GM23338 (cell line): ENCODE data around the gene CTNNAL1. TPM values are rescaled to one million over a fixed set of nuclear protein-coding genes. Genes with fewer than 3 reads are reported as not detected.

Experiments
- ATAC-seq: fragments of 200-7000 bp; cut with Tn5 transposase; 3 replicates; pipeline ENCODE4 v1.9.1; 2020
- DNase-seq: peaks from one replicate; pipeline ENCODE4 v3.0.0-alpha.2; 2015; ENCODE audit warnings: low spot score
- H2AFZ ChIP-seq: fragments of 200-600 bp; sonication (generic); 2 replicates; pipeline ENCODE4 v1.8.0; 2016; ENCODE audit warnings: antibody characterized with exemption, mild to moderate bottlenecking, moderate library complexity
- H3F3A ChIP-seq: fragments of 200-600 bp; sonication (generic); replicated peaks from 2 replicates; pipeline ENCODE4 v1.8.0; 2017; ENCODE audit warnings: antibody characterized with exemption, mixed run types, low read depth
- H3K27ac ChIP-seq: fragments of 200-600 bp; sonication (generic); 2 replicates; pipeline ENCODE4 v1.6.1; 2016; ENCODE audit warnings: low read depth
- H3K27me3 ChIP-seq: fragments of 200-600 bp; sonication (generic); 2 replicates; pipeline ENCODE4 v1.8.0; 2016; ENCODE audit warnings: mild to moderate bottlenecking, mixed run types, moderate library complexity; ENCODE audit not compliant: insufficient read depth
- H3K36me3 ChIP-seq: fragments of 200-600 bp; sonication (generic); 2 replicates; pipeline ENCODE4 v1.8.0; 2016; ENCODE audit warnings: mild to moderate bottlenecking; ENCODE audit not compliant: insufficient read depth
- H3K4me1 ChIP-seq: fragments of 200-600 bp; sonication (generic); 2 replicates; pipeline ENCODE4 v1.8.0; 2016; ENCODE audit warnings: mild to moderate bottlenecking, moderate library complexity; ENCODE audit not compliant: insufficient read depth
- H3K4me2 ChIP-seq: fragments of 200-600 bp; sonication (generic); 2 replicates; pipeline ENCODE4 v1.7.1; 2017; ENCODE audit warnings: mixed run types
- H3K4me3 ChIP-seq: fragments of 200-600 bp; sonication (generic); 2 replicates; pipeline ENCODE4 v1.6.1; 2016; ENCODE audit warnings: mixed run types
- H3K79me2 ChIP-seq: fragments of 200-600 bp; sonication (generic); replicated peaks from 2 replicates; pipeline ENCODE4 v1.8.0; 2017; ENCODE audit warnings: mild to moderate bottlenecking; ENCODE audit not compliant: insufficient read depth
- H3K9me2 ChIP-seq: fragments of 200-600 bp; sonication (generic); 2 replicates; pipeline ENCODE4 v1.8.0; 2017; ENCODE audit not compliant: insufficient read depth
- H4K20me1 ChIP-seq: fragments of 200-600 bp; sonication (generic); replicated peaks from 2 replicates; pipeline ENCODE4 v1.8.0; 2017; ENCODE audit warnings: mild to moderate bottlenecking; ENCODE audit not compliant: insufficient read depth
- H3K27ac Mint-ChIP-seq: 2 replicates; pipeline ENCODE4 v1.8.0; 2020; ENCODE audit warnings: inconsistent platforms, mild to moderate bottlenecking, moderate library complexity, mixed read lengths
- H3K27me3 Mint-ChIP-seq: 3 replicates; pipeline ENCODE4 v1.8.0; 2022; ENCODE audit warnings: low read depth, mild to moderate bottlenecking, moderate library complexity, mixed read lengths, inconsistent platforms; ENCODE audit not compliant: insufficient read depth, poor library complexity
- H3K36me3 Mint-ChIP-seq: 3 replicates; pipeline ENCODE4 v1.8.0; 2021; ENCODE audit warnings: low read depth, mild to moderate bottlenecking, inconsistent platforms, moderate library complexity, mixed read lengths
- H3K4me1 Mint-ChIP-seq: 3 replicates; pipeline ENCODE4 v1.8.0; 2020; ENCODE audit warnings: mild to moderate bottlenecking, inconsistent platforms, mixed read lengths
- H3K4me3 Mint-ChIP-seq: 3 replicates; pipeline ENCODE4 v1.8.0; 2021; ENCODE audit warnings: moderate library complexity, mild to moderate bottlenecking, inconsistent platforms, mixed read lengths
- H3K9me3 Mint-ChIP-seq: 3 replicates; pipeline ENCODE4 v1.8.0; 2020; ENCODE audit warnings: moderate library complexity, mild to moderate bottlenecking, inconsistent platforms, mixed read lengths
- CREB1 ChIP-seq: fragments of 250-450 bp; sonication (Bioruptor Pico); IDR thresholded peaks from 2 replicates; pipeline ENCODE4 v1.5.0; 2020; ENCODE audit warnings: low read depth, mild to moderate bottlenecking, moderate library complexity
- CTCF ChIP-seq, 2 experiments: fragments of 200-600 bp in 1 of 2; sonication (generic) in 1 of 2; conservative IDR thresholded peaks; 2 replicates each; pipeline versions ENCODE4 v1.5.1 to v1.6.1; 2016 to 2017; ENCODE audit warnings: antibody characterized with exemption in 2 of 2, low read depth in 2 of 2, mild to moderate bottlenecking in 2 of 2, moderate library complexity in 1 of 2
- ETS1 ChIP-seq: IDR thresholded peaks from 2 replicates; pipeline ENCODE4 v1.6.1; 2016; ENCODE audit warnings: antibody characterized with exemption
- EZH2 ChIP-seq: fragments of 200-600 bp; sonication (generic); IDR thresholded peaks from one replicate; pipeline ENCODE4 v1.8.0; 2017; ENCODE audit warnings: antibody characterized with exemption, mild to moderate bottlenecking, low read depth; ENCODE audit not compliant: unreplicated experiment
- EZH2phosphoT487 ChIP-seq: fragments of 200-600 bp; sonication (generic); IDR thresholded peaks from one replicate; pipeline ENCODE4 v1.8.1; 2018; ENCODE audit warnings: antibody characterized with exemption; ENCODE audit not compliant: unreplicated experiment
- JUNB ChIP-seq: IDR thresholded peaks from one replicate; pipeline ENCODE4 v1.6.1; 2016; ENCODE audit warnings: antibody characterized with exemption; ENCODE audit not compliant: unreplicated experiment
- NANOG ChIP-seq: IDR thresholded peaks from 2 replicates; pipeline ENCODE4 v1.6.1; 2016; ENCODE audit warnings: antibody characterized with exemption, borderline replicate concordance
- POLR2AphosphoS5 ChIP-seq: IDR thresholded peaks from 2 replicates; pipeline ENCODE4 v1.6.1; 2016; ENCODE audit warnings: antibody characterized with exemption, low read depth
- REST ChIP-seq: IDR thresholded peaks from one replicate; pipeline ENCODE4 v1.6.1; 2018; ENCODE audit warnings: antibody characterized with exemption; ENCODE audit not compliant: unreplicated experiment
- STAT1 ChIP-seq: IDR thresholded peaks from one replicate; pipeline ENCODE4 v1.6.1; 2016; ENCODE audit warnings: antibody characterized with exemption; ENCODE audit not compliant: unreplicated experiment
- ZNF114 ChIP-seq: fragments of 250-450 bp; sonication (Bioruptor Pico); IDR thresholded peaks from 2 replicates; pipeline ENCODE4 v1.5.0; 2020; ENCODE audit warnings: mild to moderate bottlenecking, moderate library complexity
- ZNF331 ChIP-seq: fragments of 250-450 bp; sonication (Bioruptor Pico); IDR thresholded peaks from 2 replicates; pipeline ENCODE4 v1.5.0; 2020; ENCODE audit warnings: low read depth, mild to moderate bottlenecking, moderate library complexity
- ZNF462 ChIP-seq: fragments of 250-450 bp; sonication (Bioruptor Pico); IDR thresholded peaks from 2 replicates; pipeline ENCODE4 v1.5.0; 2020; ENCODE audit warnings: mild to moderate bottlenecking, moderate library complexity
- polyA plus RNA-seq: library from polyadenylated mRNA; unstranded; fragments of >200 nt; fragmentation: Nextera tagmentation; extraction: Ambion mirVana; gene quantifications from 2 replicates; pipeline ENCODE4 v1.2.1, GENCODE V29; 2016
- total RNA-seq: library from RNA; depleted of rRNA; stranded (reverse); fragments of >200 nt; shearing (Covaris generic); gene quantifications from 2 replicates; pipeline ENCODE4 v1.2.3, GENCODE V29; 2014

The CTNNAL1 gene
- total and polyA plus RNA-seq, 2 experiments from 2014 or later: 63.0 to 211 TPM

GRCh38 chr9:108972626-108973209 is 40.6 kb downstream of the CTNNAL1 start:
- DNase-seq: no peak
- Histone ChIP-seq H3K36me3 (peaks cover 4% of the 10 kb centered on the region; the same call in 1 of the 2 replicates), H3K4me2 (no peak overlapping the region), H3K27me3 (no peaks in the 10 kb centered on the region), H4K20me1 (no peaks in the 10 kb centered on the region), H2AFZ (no peak overlapping the region), H3F3A (no peaks in the 10 kb centered on the region), H3K4me3 (no peak overlapping the region), H3K9me2 (no peaks in the 10 kb centered on the region), H3K79me2 (no peaks in the 10 kb centered on the region), H3K4me1 (no peaks in the 10 kb centered on the region), H3K27ac (no peak overlapping the region)
- Mint-ChIP-seq H3K27ac (no peak overlapping the region), H3K36me3 (peaks cover 22% of the 10 kb centered on the region), H3K4me3 (no peak overlapping the region), H3K27me3 (no peaks in the 10 kb centered on the region), H3K4me1 (no peaks in the 10 kb centered on the region), H3K9me3 (no peaks in the 10 kb centered on the region)
- TF ChIP-seq CTCF (conservative IDR thresholded peaks at IDR 0.05; ENCODE audit: low read depth in 2 of 2) (no peak), ZNF331 (no peak), NANOG (no peak), JUNB (no peak), ETS1 (no peak), EZH2phosphoT487 (no peak), POLR2AphosphoS5 (no peak), ZNF462 (CRISPR knock-in tag) (no peak), STAT1 (no peak), CREB1 (CRISPR knock-in tag) (no peak), ZNF114 (CRISPR knock-in tag) (no peak), EZH2 (no peak), REST (no peak)
- no peak for ATAC-seq
